Measurements from ENCODE around the gene KIF19. TPM values are rescaled to one million over a fixed set of nuclear protein-coding genes. Genes with fewer than 3 reads are reported as not detected.

Gene KIF19
- total RNA-seq, 4 donors from 2014 or later, result 77.4 to 211 (median 117) TPM

DNA sequence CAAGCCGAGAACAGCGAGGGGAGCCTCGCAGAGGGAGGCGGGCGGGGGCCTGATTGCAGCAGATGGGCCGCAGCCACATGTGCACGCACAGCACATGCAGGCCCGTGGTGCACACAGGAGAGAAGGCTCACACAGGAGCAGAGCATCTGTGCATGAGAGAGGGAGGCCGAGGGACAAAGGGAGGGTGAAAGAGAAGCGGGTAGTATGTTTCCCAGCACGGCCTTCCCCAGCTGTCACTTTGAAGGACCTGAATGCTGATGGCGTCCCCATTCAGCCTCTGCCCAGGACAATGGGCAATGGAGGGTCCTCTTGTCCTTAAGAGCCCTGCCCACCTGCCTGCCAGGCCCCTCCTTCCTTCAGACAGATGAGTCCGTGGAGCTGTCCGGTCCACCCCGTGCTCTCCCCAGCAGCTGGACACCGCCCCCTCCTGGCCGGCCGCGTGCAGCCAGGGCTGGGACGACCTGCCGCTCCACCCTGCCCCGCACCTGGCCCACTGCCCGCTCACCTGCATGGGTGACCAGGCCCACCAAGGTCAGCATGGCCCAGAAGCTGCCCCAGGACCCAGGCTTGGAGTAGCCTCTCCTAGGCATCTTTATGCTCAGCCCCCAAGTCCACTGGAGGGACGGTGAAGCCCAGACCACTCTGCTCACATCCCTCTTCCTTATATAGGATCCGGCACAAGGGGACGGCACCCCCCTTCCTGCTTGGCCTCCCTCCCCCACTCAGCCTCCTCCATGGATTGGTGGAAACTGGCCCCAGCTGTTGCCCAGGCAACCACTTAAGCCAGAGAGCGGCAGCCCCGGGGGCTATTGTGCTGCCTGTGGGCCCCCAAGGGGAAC lies 35.4 kb downstream of the KIF19 start, which contains the start of gene BTBD17:
Gene BTBD17, minus strand, starts transcription at position 639 of the 839 bp plus-strand sequence. Its CDS starts 49 bp downstream, at position 590.
- Histone ChIP-seq H3K27ac (no peak within 1 kb of the TSS), H3K27me3 (peaks cover 0 to 55% of the 10 kb centered on the region in 2 donors), H3K4me1 (peaks cover 0 to 22% (median 5%) of the 10 kb centered on the region in 4 donors), H3K36me3 (no peaks in the 10 kb centered on the region), H3K4me3 (no peak within 1 kb of the TSS), H3K9me3 (no peaks in the 10 kb centered on the region)
- TF ChIP-seq, protein P1, sequence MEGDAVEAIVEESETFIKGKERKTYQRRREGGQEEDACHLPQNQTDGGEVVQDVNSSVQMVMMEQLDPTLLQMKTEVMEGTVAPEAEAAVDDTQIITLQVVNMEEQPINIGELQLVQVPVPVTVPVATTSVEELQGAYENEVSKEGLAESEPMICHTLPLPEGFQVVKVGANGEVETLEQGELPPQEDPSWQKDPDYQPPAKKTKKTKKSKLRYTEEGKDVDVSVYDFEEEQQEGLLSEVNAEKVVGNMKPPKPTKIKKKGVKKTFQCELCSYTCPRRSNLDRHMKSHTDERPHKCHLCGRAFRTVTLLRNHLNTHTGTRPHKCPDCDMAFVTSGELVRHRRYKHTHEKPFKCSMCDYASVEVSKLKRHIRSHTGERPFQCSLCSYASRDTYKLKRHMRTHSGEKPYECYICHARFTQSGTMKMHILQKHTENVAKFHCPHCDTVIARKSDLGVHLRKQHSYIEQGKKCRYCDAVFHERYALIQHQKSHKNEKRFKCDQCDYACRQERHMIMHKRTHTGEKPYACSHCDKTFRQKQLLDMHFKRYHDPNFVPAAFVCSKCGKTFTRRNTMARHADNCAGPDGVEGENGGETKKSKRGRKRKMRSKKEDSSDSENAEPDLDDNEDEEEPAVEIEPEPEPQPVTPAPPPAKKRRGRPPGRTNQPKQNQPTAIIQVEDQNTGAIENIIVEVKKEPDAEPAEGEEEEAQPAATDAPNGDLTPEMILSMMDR (IDR thresholded peaks at IDR 0.05), result peak; percentile 55 to 78 (median 69)
- TF ChIP-seq EP300 (IDR thresholded peaks at IDR 0.05) (no peak), POLR2A (IDR thresholded peaks at IDR 0.05) (no peak)
- peak; percentile 20 to 39 for DNase-seq (ENCODE audit: low spot score in 2 of 2)
- WGBS, 2 donors, result 25 to 26% methylated on average over 25 to 26 of the region's 28 CpGs

DNA sequence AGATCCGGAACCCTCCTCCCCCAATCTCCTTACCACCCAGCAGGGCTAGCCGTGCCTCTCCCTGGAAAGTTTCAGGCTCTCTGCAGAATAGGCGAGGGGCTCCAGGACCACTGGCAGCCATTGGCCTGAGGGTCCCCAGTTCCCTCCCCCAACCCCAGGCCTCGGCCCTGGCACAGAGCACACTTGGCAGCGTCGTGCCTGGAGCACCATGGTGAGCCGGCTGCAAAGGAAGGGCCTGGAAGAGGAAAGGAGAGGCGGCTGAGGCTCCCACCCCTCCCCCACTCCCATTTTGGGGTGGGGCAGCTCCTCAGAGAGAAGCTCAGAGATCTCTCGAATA lies 36.0 kb downstream of the KIF19 start:
- H3K27me3 ChIP-seq, result peaks cover 0 to 51% of the 10 kb centered on the region in 2 donors
- H3K27ac ChIP-seq, result no peak overlapping the region
- 13 to 24% methylated on average over 8 to 9 of the region's 9 CpGs for WGBS, 2 donors
- no peak for TF ChIP-seq EP300 (IDR thresholded peaks at IDR 0.05)
- TF ChIP-seq, protein P1 (IDR thresholded peaks at IDR 0.05), result no peak
- no peak for TF ChIP-seq POLR2A (IDR thresholded peaks at IDR 0.05)
- H3K4me3 ChIP-seq, result no peak overlapping the region
- H3K4me1 ChIP-seq, result peaks cover 0 to 16% (median 4%) of the 10 kb centered on the region in 4 donors
- no peaks in the 10 kb centered on the region for H3K9me3 ChIP-seq
- no peak for DNase-seq (ENCODE audit: low spot score in 2 of 2)
- H3K36me3 ChIP-seq, result no peaks in the 10 kb centered on the region

DNA sequence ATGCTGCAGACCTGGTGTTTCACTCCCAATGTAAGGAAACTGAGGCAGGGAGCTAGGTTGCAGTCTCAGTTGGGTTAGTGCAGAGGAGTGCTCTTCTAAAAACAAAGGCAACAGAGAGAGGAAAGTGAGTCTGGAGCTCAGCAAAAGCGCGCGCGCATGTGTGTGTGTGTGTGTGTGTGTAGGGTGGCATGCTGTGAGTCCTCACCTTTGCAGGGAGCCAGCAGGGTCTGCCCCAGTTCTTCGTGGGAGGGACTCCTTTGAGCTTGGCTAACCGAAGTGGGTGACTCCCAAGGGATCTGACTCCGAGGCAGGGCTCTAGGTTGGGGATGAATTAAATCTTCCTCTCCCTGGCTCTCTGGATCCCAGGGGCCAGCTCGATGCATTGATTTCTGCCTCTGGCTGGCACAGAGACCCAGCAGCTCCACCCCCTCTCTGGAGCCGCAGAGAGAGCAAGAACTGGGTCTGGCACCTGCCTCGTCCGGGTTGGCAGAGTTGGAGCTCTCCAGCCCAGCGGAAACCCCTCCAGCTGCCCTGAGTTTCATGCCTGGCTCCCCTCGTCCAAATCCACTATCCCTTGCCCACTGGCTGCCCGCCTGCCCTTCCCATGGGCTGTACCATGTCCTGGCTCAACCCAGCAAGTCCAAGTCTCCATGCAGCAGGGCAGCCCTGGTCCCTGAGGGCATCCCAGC lies 36.9 kb downstream of the KIF19 start:
- TF ChIP-seq EP300 (IDR thresholded peaks at IDR 0.05) (no peak), POLR2A (IDR thresholded peaks at IDR 0.05) (no peak)
- TF ChIP-seq, protein P1 (IDR thresholded peaks at IDR 0.05), result no peak
- Histone ChIP-seq H3K4me1 (peaks cover 0 to 9% (median 1%) of the 10 kb centered on the region in 4 donors), H3K27ac (no peak overlapping the region), H3K9me3 (no peaks in the 10 kb centered on the region), H3K27me3 (peaks cover 0 to 46% of the 10 kb centered on the region in 2 donors), H3K4me3 (no peak overlapping the region), H3K36me3 (no peaks in the 10 kb centered on the region)
- 47 to 49% methylated on average over 14 of the region's 14 CpGs for WGBS, 2 donors
- no peak for DNase-seq (ENCODE audit: low spot score in 2 of 2)

DNA sequence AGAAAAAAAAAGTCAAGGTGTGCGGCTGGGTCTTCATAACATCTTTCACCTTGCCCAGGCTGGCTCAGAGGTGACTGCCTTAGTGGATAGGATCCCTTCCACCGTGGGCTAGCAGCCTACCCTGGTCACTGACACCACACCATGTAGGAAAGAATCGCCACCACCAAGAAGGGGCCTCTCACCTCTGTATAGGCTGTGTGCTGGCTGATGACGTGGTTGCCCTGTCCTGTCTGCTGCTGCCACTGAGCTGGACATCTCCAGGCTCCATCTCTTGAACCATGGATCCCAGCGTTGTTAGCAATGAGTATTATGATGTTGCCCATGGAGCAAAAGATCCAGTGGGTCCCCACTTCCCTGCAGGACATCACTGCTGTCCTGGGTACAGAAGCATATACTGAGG lies 41.2 kb downstream of the KIF19 start, which contains the start of gene GPR142:
Gene GPR142, plus strand, starts transcription at position 301 of the 400 bp plus-strand sequence. CDS start 2,035 bp downstream, outside the sequence.
- Histone ChIP-seq H3K27ac (no peak within 1 kb of the TSS), H3K36me3 (no peaks in the 10 kb centered on the region), H3K4me1 (peaks cover 0 to 12% (median 6%) of the 10 kb centered on the region in 4 donors), H3K27me3 (peaks cover 0 to 7% of the 10 kb centered on the region in 2 donors), H3K4me3 (no peak within 1 kb of the TSS), H3K9me3 (no peaks in the 10 kb centered on the region)
- TF ChIP-seq, protein P1 (IDR thresholded peaks at IDR 0.05), result no peak
- TF ChIP-seq POLR2A (IDR thresholded peaks at IDR 0.05), result no peak
- TF ChIP-seq EP300 (IDR thresholded peaks at IDR 0.05), result no peak
- DNase-seq (ENCODE audit: low spot score in 2 of 2), result no peak
- 80 to 85% methylated on average over 5 of the region's 5 CpGs for WGBS, 2 donors
